ENCODE measurements around the gene TANC1. TPM values are rescaled to one million over a fixed set of nuclear protein-coding genes. Genes with fewer than 3 reads are reported as not detected.

The TANC1 gene
- total RNA-seq, 2 experiments from 2014 or later, result 0.41 to 0.47 TPM

GRCh38 chr2:159128191-159128590, 159.8 kb downstream of the TANC1 start:
- CTCF ChIA-PET, result no interaction called here
- Mint-ChIP-seq H3K27ac (no peak overlapping the region), H3K27me3 (no peaks in the 10 kb centered on the region), H3K4me1 (ENCODE audit: low read depth) (peaks cover 27% of the 10 kb centered on the region), H3K4me3 (no peak overlapping the region), H3K9me3 (no peaks in the 10 kb centered on the region), H3K36me3 (ENCODE audit: low read depth) (no peaks in the 10 kb centered on the region)
- ATAC-seq (ENCODE audit: poor library complexity) (no peak), DNase-seq (no peak)
- intact Hi-C loops (cut with DNase I, micrococcal nuclease), result no loop called here
- no peak for TF ChIP-seq CTCF (IDR thresholded peaks at IDR 0.05)
- Histone ChIP-seq H3K4me3 (ENCODE audit: low read length) (no peak overlapping the region), H3K9me3 (ENCODE audit: control insufficient read depth in 1 of 2, insufficient read depth in 1 of 2, low read length in 2 of 2) (no peaks in the 10 kb centered on the region), H3K27ac (ENCODE audit: low read depth in 1 of 2, low read length in 2 of 2) (no peak overlapping the region), H3K36me3 (ENCODE audit: insufficient read depth, low read length) (no peaks in the 10 kb centered on the region), H3K27me3 (ENCODE audit: control insufficient read depth in 1 of 2, insufficient read depth in 2 of 2, low read length in 2 of 2) (no peaks in the 10 kb centered on the region), H3K4me1 (ENCODE audit: insufficient read depth, low read length) (peaks cover 19% of the 10 kb centered on the region)
- POLR2A ChIA-PET, result no interaction called here

GRCh38 chr2:159129269-159129668, 160.8 kb downstream of the TANC1 start:
- intact Hi-C loops (cut with DNase I, micrococcal nuclease), result no loop called here
- DNase-seq, result peak in 1 of 14 experiments; percentile 15
- POLR2A ChIA-PET, result interaction anchor here (0.7 to 1.3 kb wide), 2 partner anchors 11 to 21 kb away, joined by 4 to 6 read pairs; no protein-coding TSS in a partner anchor
- Mint-ChIP-seq H3K27ac (no peak overlapping the region), H3K4me3 (no peak overlapping the region), H3K4me1 (ENCODE audit: low read depth) (peaks cover 20% of the 10 kb centered on the region), H3K9me3 (no peaks in the 10 kb centered on the region), H3K36me3 (ENCODE audit: low read depth) (no peaks in the 10 kb centered on the region), H3K27me3 (no peaks in the 10 kb centered on the region)
- Histone ChIP-seq H3K4me1 (ENCODE audit: insufficient read depth, low read length) (peaks cover 13% of the 10 kb centered on the region), H3K27ac (ENCODE audit: low read depth in 1 of 2, low read length in 2 of 2) (no peak overlapping the region), H3K9me3 (ENCODE audit: control insufficient read depth in 1 of 2, insufficient read depth in 1 of 2, low read length in 2 of 2) (no peaks in the 10 kb centered on the region), H3K36me3 (ENCODE audit: insufficient read depth, low read length) (no peaks in the 10 kb centered on the region), H3K4me3 (ENCODE audit: low read length) (no peak overlapping the region), H3K27me3 (ENCODE audit: control insufficient read depth in 1 of 2, insufficient read depth in 2 of 2, low read length in 2 of 2) (no peaks in the 10 kb centered on the region)
- CTCF ChIA-PET, result interaction anchor here (0.5 to 1.3 kb wide), 2 partner anchors 11 to 583 kb away, joined by 3 to 4 read pairs; partner anchors contain the start of gene MARCHF7
- TF ChIP-seq CTCF (IDR thresholded peaks at IDR 0.05), result no peak
- no peak for ATAC-seq (ENCODE audit: poor library complexity)

GRCh38 chr2:159129824-159130223, 161.4 kb downstream of the TANC1 start:
- DNase-seq, result no peak
- no peak for ATAC-seq (ENCODE audit: poor library complexity)
- ChIA-PET CTCF (interaction anchor here (0.5 to 1.3 kb wide), 2 partner anchors 11 to 13 kb away, joined by 3 to 4 read pairs; no protein-coding TSS in a partner anchor), POLR2A (interaction anchor here (0.7 to 1.3 kb wide), 2 partner anchors 11 to 20 kb away, joined by 4 to 6 read pairs; no protein-coding TSS in a partner anchor)
- no peaks in the 10 kb centered on the region for H3K9me3 ChIP-seq (ENCODE audit: control insufficient read depth in 1 of 2, insufficient read depth in 1 of 2, low read length in 2 of 2)
- no peaks in the 10 kb centered on the region for H3K9me3 Mint-ChIP-seq
- no peak overlapping the region for H3K27ac Mint-ChIP-seq
- H3K27me3 Mint-ChIP-seq, result no peaks in the 10 kb centered on the region
- no peaks in the 10 kb centered on the region for H3K36me3 Mint-ChIP-seq (ENCODE audit: low read depth)
- H3K4me3 Mint-ChIP-seq, result no peak overlapping the region
- H3K4me1 ChIP-seq (ENCODE audit: insufficient read depth, low read length), result peaks cover 8% of the 10 kb centered on the region
- no peak for TF ChIP-seq CTCF (IDR thresholded peaks at IDR 0.05)
- H3K27me3 ChIP-seq (ENCODE audit: control insufficient read depth in 1 of 2, insufficient read depth in 2 of 2, low read length in 2 of 2), result no peaks in the 10 kb centered on the region
- H3K4me1 Mint-ChIP-seq (ENCODE audit: low read depth), result peaks cover 14% of the 10 kb centered on the region
- H3K36me3 ChIP-seq (ENCODE audit: insufficient read depth, low read length), result no peaks in the 10 kb centered on the region
- intact Hi-C loops (cut with DNase I, micrococcal nuclease), result loop anchor here (5.0 to 10.0 kb wide), 2 partner anchors 677 to 795 kb away; no protein-coding TSS in a partner anchor
- no peak overlapping the region for H3K4me3 ChIP-seq (ENCODE audit: low read length)
- H3K27ac ChIP-seq (ENCODE audit: low read depth in 1 of 2, low read length in 2 of 2), result no peak overlapping the region

Data from CD4-positive, alpha-beta T cell (primary cell).